Tibial artery (tissue), 4 donors: ENCODE results near the gene APOBR.

Experiments
- DNase-seq, 2 donors: peaks; one replicate each; pipeline ENCODE4 v3.0.0-alpha.2; 2019
- H3K27ac ChIP-seq, 2 donors: fragments of 200-600 bp; sonication (generic) in 1 of 2; 1 replicate in 1 of 2; 2 replicates in 1 of 2; pipeline ENCODE4 v1.5.1; 2018 to 2019; ENCODE audit warnings: mild to moderate bottlenecking in 1 of 2
- H3K27me3 ChIP-seq, 2 donors: fragments of 200-600 bp; sonication (generic) in 1 of 2; one replicate each; pipeline versions ENCODE4 v1.5.1 to v1.6.0; 2016 to 2019
- H3K36me3 ChIP-seq, 3 donors: fragments of 200-600 bp; sonication (generic) in 2 of 3; one replicate each; pipeline ENCODE4 v1.5.1; 2016 to 2019; ENCODE audit warnings: mild to moderate bottlenecking in 2 of 3
- H3K4me1 ChIP-seq, 4 donors: fragments of 200-600 bp; sonication (generic) in 2 of 4; 1 replicate in 3 of 4; 2 replicates in 1 of 4; pipeline ENCODE4 v1.5.1; 2016 to 2019
- H3K4me3 ChIP-seq, 2 donors: fragments of 200-600 bp; sonication (generic) in 1 of 2; 1 replicate in 1 of 2; 2 replicates in 1 of 2; pipeline ENCODE4 v1.5.1; 2018 to 2019; ENCODE audit warnings: mild to moderate bottlenecking in 2 of 2
- H3K9me3 ChIP-seq, 3 donors: fragments of 200-600 bp; sonication (generic) in 1 of 3; one replicate each; pipeline ENCODE4 v1.5.1; 2016 to 2019
- CTCF ChIP-seq, 2 experiments: fragments of 200-600 bp in 1 of 2; fragments of 450-650 bp in 1 of 2; IDR thresholded peaks; one replicate each; pipeline ENCODE4 v1.5.1; 2017 to 2019; ENCODE audit warnings: antibody characterized with exemption in 2 of 2, mild to moderate bottlenecking in 1 of 2, moderate library complexity in 1 of 2
- intact Hi-C: fragments of 100-400 bp; cut with DNase I; formaldehyde crosslinking; loops from one replicate; pipeline ENCODE4 v1.15.0; 2023; ENCODE audit warnings: low total_unique reads

APOBR gene

GRCh38 chr16:28491970-28492474 lies 2.4 kb upstream of the APOBR start, which contains the start of gene CLN3:
CLN3 (minus strand) TSS chr16:28492074; CDS start chr16:28491759, 315 bp downstream.
- peak; percentile 94 to 97 for DNase-seq
- H3K4me3 ChIP-seq: peak within 1 kb of the TSS; percentile 72 to 83
- peak within 1 kb of the TSS; percentile 78 to 80 for H3K27ac ChIP-seq
- H3K27me3 ChIP-seq: peaks cover 0 to 2% of the 10 kb centered on the region in 2 donors
- H3K4me1 ChIP-seq: peaks cover 0 to 16% (median 8%) of the 10 kb centered on the region in 4 donors
- intact Hi-C loops: loop anchor here (2.0 to 10.0 kb wide), 2 partner anchors 47 to 277 kb away; partner anchors contain the start of genes NUPR1 and XPO6
- peaks cover 7 to 30% (median 10%) of the 10 kb centered on the region in 3 donors for H3K36me3 ChIP-seq
- no peak for TF ChIP-seq CTCF (IDR thresholded peaks at IDR 0.05)
- H3K9me3 ChIP-seq: no peaks in the 10 kb centered on the region

GRCh38 chr16:28492511-28492910 lies 1.9 kb upstream of the APOBR start:
- TF ChIP-seq CTCF (IDR thresholded peaks at IDR 0.05): no peak
- Histone ChIP-seq H3K4me3 (peak overlapping the region; percentile 72 to 83), H3K9me3 (no peaks in the 10 kb centered on the region), H3K4me1 (peaks cover 0 to 16% (median 8%) of the 10 kb centered on the region in 4 donors), H3K36me3 (peaks cover 2 to 26% (median 10%) of the 10 kb centered on the region in 3 donors), H3K27me3 (peaks cover 0 to 2% of the 10 kb centered on the region in 2 donors), H3K27ac (peak overlapping the region; percentile 78 to 80)
- intact Hi-C loops: loop anchor here (2.0 to 10.0 kb wide), 2 partner anchors 46 to 278 kb away; partner anchors contain the start of genes NUPR1 and XPO6
- no peak for DNase-seq

GRCh38 chr16:28495098-28495793 lies 803 bp downstream of the APOBR start:
- peaks cover 0 to 9% (median 4%) of the 10 kb centered on the region in 4 donors for H3K4me1 ChIP-seq
- H3K4me3 ChIP-seq: peak overlapping the region; percentile 12 to 27
- intact Hi-C loops: loop anchor here (10.0 kb wide), 1 partner anchor 280 kb away; the partner anchor contains the start of gene XPO6
- H3K9me3 ChIP-seq: no peaks in the 10 kb centered on the region
- no peak for DNase-seq
- H3K27me3 ChIP-seq: peaks cover 0 to 2% of the 10 kb centered on the region in 2 donors
- H3K36me3 ChIP-seq: no peaks in the 10 kb centered on the region
- H3K27ac ChIP-seq: no peak overlapping the region
- no peak for TF ChIP-seq CTCF (IDR thresholded peaks at IDR 0.05)

- no peak for TF ChIP-seq CTCF (IDR thresholded peaks at IDR 0.05)
- peaks cover 0 to 2% of the 10 kb centered on the region in 2 donors for H3K27me3 ChIP-seq
- no peak overlapping the region for H3K4me3 ChIP-seq
- H3K36me3 ChIP-seq: no peaks in the 10 kb centered on the region
- H3K27ac ChIP-seq: no peak overlapping the region
- intact Hi-C loops: loop anchor here (10.0 kb wide), 1 partner anchor 281 kb away; the partner anchor contains the start of gene XPO6
- peaks cover 0 to under 1% (median 0%) of the 10 kb centered on the region in 4 donors for H3K4me1 ChIP-seq
- no peaks in the 10 kb centered on the region for H3K9me3 ChIP-seq
- no peak for DNase-seq
Measured at GRCh38 chr16:28495795-28496749, 1.6 kb downstream of the APOBR start.

- H3K27me3 ChIP-seq: peaks cover 0 to 2% of the 10 kb centered on the region in 2 donors
- intact Hi-C loops: loop anchor here (10.0 kb wide), 1 partner anchor 282 kb away; the partner anchor contains the start of gene XPO6
- H3K4me3 ChIP-seq: no peak overlapping the region
- no peaks in the 10 kb centered on the region for H3K9me3 ChIP-seq
- H3K27ac ChIP-seq: no peak overlapping the region
- TF ChIP-seq CTCF (IDR thresholded peaks at IDR 0.05): no peak
- no peaks in the 10 kb centered on the region for H3K36me3 ChIP-seq
- DNase-seq: no peak
- no peaks in the 10 kb centered on the region for H3K4me1 ChIP-seq
Measured at GRCh38 chr16:28496844-28497243, 2.4 kb downstream of the APOBR start.
